ENCODE data around the gene SCN5A. TPM values are rescaled to one million over a fixed set of nuclear protein-coding genes. Genes with fewer than 3 reads are reported as not detected.

Gene SCN5A
- total and polyA plus RNA-seq, 2 of the 8 experiments (the other 6 are each of a cell fraction or from before 2014, with no cell fraction given), result 4.8 to 11.4 TPM

GRCh38 chr3:38658841-38659240, 9.4 kb upstream of the SCN5A start (continued):
- TF ChIP-seq TCF12 (IDR thresholded peaks at IDR 0.05; ENCODE audit: low read depth, low read length), result no peak
- no peak for TF ChIP-seq SP4 (IDR thresholded peaks at IDR 0.05; ENCODE audit: low read length)
- TF ChIP-seq SP2 (IDR thresholded peaks at IDR 0.05; ENCODE audit: low read length), result no peak
- no peak for TF ChIP-seq E2F6 (IDR thresholded peaks at IDR 0.05)
- TF ChIP-seq CHD7 (IDR thresholded peaks at IDR 0.05; ENCODE audit: insufficient replicate concordance, low read length), result no peak
- TF ChIP-seq CBX5 (IDR thresholded peaks at IDR 0.05; ENCODE audit: low read depth, low read length), result no peak
- TF ChIP-seq PHF8 (conservative IDR thresholded peaks at IDR 0.05; ENCODE audit: low read depth, low read length), result no peak
- no peak for TF ChIP-seq SIN3A (conservative IDR thresholded peaks at IDR 0.05 in 1 of 2, IDR thresholded peaks at IDR 0.05 in 1 of 2; ENCODE audit: low read depth in 1 of 2, low read length in 2 of 2)
